Thyroid gland (tissue), 4 donors: ENCODE results near the gene PCCA. TPM values are rescaled to one million over a fixed set of nuclear protein-coding genes. Genes with fewer than 3 reads are reported as not detected.

ENCODE experiments used
- DNase-seq, 2 donors: peaks; one replicate each; pipeline ENCODE4 v3.0.0-alpha.2; 2019
- H3K27ac ChIP-seq, 3 donors: fragments of 200-600 bp; sonication (generic); 1 replicate in 2 of 3; 2 replicates in 1 of 3; pipeline ENCODE4 v1.5.1; 2016 to 2019; ENCODE audit warnings: mild to moderate bottlenecking in 1 of 3, moderate library complexity in 1 of 3
- H3K27me3 ChIP-seq: fragments of 200-600 bp; sonication (generic); one replicate; pipeline ENCODE4 v1.5.1; 2019
- H3K36me3 ChIP-seq, 2 donors: fragments of 200-600 bp; sonication (generic); one replicate each; pipeline ENCODE4 v1.5.1; 2016 to 2019
- H3K4me1 ChIP-seq, 2 donors: fragments of 200-600 bp; sonication (generic); one replicate each; pipeline ENCODE4 v1.5.1; 2017 to 2019
- H3K4me3 ChIP-seq, 3 donors: fragments of 200-600 bp; sonication (generic); replicated peaks in 1 of 3; 1 replicate in 2 of 3; 2 replicates in 1 of 3; pipeline ENCODE4 v1.5.1; 2016; ENCODE audit warnings: mild to moderate bottlenecking in 1 of 3
- H3K9me3 ChIP-seq: fragments of 200-600 bp; sonication (generic); one replicate; pipeline ENCODE4 v1.5.1; 2017
- POLR2A ChIP-seq, 2 donors: fragments of 450-650 bp; IDR thresholded peaks; one replicate each; pipeline ENCODE4 v1.6.1; 2017; ENCODE audit warnings: antibody characterized with exemption in 2 of 2, mild to moderate bottlenecking in 2 of 2, moderate library complexity in 1 of 2
- WGBS, 2 donors: methylation state at CpG; one replicate each; pipeline ENCODE4 v1.1.5; 2017; 5-methylcytosine and 5-hydroxymethylcytosine counted together
- intact Hi-C: fragments of 100-400 bp; cut with DNase I; formaldehyde crosslinking; loops from one replicate; pipeline ENCODE4 v1.15.1; 2023
- total RNA-seq, 4 donors: library from RNA; depleted of rRNA; stranded (reverse); fragments of >200 nt; gene quantifications; one replicate each; pipeline ENCODE4 v1.2.3, GENCODE V29; 2016
- TF ChIP-seq, protein P1 (sequence below), 6 experiments: fragments of 200-600 bp in 3 of 6; fragments of 450-650 bp in 3 of 6; sonication (generic) in 3 of 6; IDR thresholded peaks; one replicate each; pipeline ENCODE4 v1.5.1; 2016 to 2019; ENCODE audit warnings: antibody characterized with exemption in 6 of 6, mild to moderate bottlenecking in 2 of 6, inconsistent platforms in 1 of 6, moderate library complexity in 1 of 6

Gene PCCA
- total RNA-seq, 4 donors from 2014 or later: 54.3 to 95.2 (median 67.7) TPM

DNA sequence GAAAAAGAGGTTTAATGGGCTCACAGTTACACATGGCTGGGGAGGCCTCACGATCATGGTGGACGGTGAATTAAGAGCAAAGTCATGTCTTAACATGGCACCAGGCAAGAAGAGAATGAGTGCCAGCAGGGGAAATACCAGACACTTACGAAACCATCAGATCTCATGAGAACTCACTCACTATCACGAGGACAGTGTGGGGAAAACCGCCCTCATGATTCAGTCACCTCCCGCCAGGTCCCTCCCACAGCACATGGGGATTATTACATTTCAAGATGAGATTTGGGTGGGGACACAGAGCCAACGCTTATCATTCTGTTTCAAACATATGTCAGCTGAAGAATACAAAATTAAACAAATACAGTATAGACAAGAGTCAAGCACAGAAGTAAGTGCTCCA lies 165.1 kb downstream of the PCCA start:
- Histone ChIP-seq H3K9me3 (no peaks in the 10 kb centered on the region), H3K4me3 (no peak overlapping the region), H3K27ac (no peak overlapping the region), H3K27me3 (no peaks in the 10 kb centered on the region), H3K4me1 (no peaks in the 10 kb centered on the region), H3K36me3 (no peaks in the 10 kb centered on the region)
- 89 to 98% methylated on average over 7 of the region's 7 CpGs for WGBS, 2 donors
- intact Hi-C loops: no loop called here
- DNase-seq: no peak
- TF ChIP-seq POLR2A (IDR thresholded peaks at IDR 0.05): no peak
- TF ChIP-seq, protein P1, sequence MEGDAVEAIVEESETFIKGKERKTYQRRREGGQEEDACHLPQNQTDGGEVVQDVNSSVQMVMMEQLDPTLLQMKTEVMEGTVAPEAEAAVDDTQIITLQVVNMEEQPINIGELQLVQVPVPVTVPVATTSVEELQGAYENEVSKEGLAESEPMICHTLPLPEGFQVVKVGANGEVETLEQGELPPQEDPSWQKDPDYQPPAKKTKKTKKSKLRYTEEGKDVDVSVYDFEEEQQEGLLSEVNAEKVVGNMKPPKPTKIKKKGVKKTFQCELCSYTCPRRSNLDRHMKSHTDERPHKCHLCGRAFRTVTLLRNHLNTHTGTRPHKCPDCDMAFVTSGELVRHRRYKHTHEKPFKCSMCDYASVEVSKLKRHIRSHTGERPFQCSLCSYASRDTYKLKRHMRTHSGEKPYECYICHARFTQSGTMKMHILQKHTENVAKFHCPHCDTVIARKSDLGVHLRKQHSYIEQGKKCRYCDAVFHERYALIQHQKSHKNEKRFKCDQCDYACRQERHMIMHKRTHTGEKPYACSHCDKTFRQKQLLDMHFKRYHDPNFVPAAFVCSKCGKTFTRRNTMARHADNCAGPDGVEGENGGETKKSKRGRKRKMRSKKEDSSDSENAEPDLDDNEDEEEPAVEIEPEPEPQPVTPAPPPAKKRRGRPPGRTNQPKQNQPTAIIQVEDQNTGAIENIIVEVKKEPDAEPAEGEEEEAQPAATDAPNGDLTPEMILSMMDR (IDR thresholded peaks at IDR 0.05): no peak

DNA sequence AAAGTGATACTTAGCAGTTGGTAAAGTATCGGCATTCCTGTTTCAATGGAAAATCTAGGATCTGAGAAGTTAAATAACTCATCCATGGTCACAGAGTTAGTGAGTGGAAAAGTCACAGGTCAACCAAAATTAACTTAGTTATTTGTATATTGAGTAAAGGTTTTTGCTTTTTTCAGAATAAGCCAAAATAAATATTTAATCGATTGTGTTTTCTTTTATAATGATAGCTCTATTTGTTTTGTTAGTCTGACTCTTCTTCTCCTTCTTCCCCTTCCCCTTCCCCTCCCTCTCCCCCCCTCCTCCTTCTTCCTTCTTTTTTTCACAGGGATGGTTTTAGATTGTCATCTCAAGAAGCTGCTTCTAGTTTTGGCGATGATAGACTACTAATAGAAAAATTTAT lies 173.5 kb downstream of the PCCA start:
- WGBS, 2 donors: 91 to 92% methylated on average over 3 of the region's 3 CpGs
- intact Hi-C loops: no loop called here
- Histone ChIP-seq H3K9me3 (no peaks in the 10 kb centered on the region), H3K27ac (no peak overlapping the region), H3K4me3 (no peak overlapping the region), H3K36me3 (no peaks in the 10 kb centered on the region), H3K4me1 (no peaks in the 10 kb centered on the region), H3K27me3 (no peaks in the 10 kb centered on the region)
- no peak for DNase-seq
- TF ChIP-seq, protein P1 (IDR thresholded peaks at IDR 0.05): no peak
- no peak for TF ChIP-seq POLR2A (IDR thresholded peaks at IDR 0.05)

DNA sequence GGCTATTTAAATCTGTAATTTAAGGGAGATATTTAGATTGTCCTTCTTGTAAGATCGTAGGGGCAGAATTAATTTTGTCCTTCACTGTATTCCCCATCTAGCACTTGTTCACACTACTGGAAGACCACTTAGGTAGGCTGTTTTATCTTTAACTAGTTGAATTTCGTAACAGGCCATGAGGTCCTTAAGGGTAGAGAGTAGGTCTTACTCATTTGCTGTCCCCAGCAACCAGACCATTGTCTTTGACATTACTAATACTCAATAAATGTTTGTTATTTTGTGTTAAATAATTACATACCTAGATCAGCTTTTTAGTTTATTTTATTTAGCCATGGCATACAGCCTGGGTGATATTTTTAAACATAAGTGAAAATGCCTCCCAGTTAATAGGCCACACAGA lies 177.1 kb downstream of the PCCA start:
- intact Hi-C loops: no loop called here
- WGBS, 2 donors: 96 to 97% methylated on average over 2 of the region's 2 CpGs
- Histone ChIP-seq H3K9me3 (no peaks in the 10 kb centered on the region), H3K4me3 (no peak overlapping the region), H3K4me1 (no peaks in the 10 kb centered on the region), H3K36me3 (no peaks in the 10 kb centered on the region), H3K27me3 (no peaks in the 10 kb centered on the region), H3K27ac (no peak overlapping the region)
- TF ChIP-seq, protein P1 (IDR thresholded peaks at IDR 0.05): no peak
- no peak for TF ChIP-seq POLR2A (IDR thresholded peaks at IDR 0.05)
- no peak for DNase-seq

DNA sequence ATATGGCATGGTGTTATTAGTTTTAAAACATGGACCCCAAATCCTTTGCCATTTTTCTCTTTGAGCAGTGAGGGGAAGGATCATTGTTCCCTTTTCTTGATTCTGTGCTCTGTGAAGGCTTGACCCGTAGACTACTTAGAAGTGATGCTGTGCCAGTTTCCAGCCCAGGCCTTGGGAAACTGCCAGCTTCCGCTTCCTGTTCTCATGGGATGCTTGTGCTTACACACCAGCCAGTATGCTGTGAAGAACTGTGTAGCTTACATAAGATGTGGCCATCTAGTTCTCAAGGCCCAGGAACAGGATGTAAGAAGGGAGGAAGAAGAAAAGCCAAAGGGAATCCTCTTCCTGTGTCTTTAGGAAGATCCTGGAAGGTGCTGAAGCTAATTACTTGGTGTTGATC lies 180.9 kb downstream of the PCCA start:
- no peaks in the 10 kb centered on the region for H3K36me3 ChIP-seq
- no peak overlapping the region for H3K4me3 ChIP-seq
- no peaks in the 10 kb centered on the region for H3K9me3 ChIP-seq
- 31 to 38% methylated on average over 2 of the region's 2 CpGs for WGBS, 2 donors
- TF ChIP-seq, protein P1 (IDR thresholded peaks at IDR 0.05): no peak
- no peak for TF ChIP-seq POLR2A (IDR thresholded peaks at IDR 0.05)
- H3K27ac ChIP-seq: no peak overlapping the region
- DNase-seq: peak; percentile 61 to 71
- H3K27me3 ChIP-seq: no peaks in the 10 kb centered on the region
- H3K4me1 ChIP-seq: no peaks in the 10 kb centered on the region
- intact Hi-C loops: no loop called here

DNA sequence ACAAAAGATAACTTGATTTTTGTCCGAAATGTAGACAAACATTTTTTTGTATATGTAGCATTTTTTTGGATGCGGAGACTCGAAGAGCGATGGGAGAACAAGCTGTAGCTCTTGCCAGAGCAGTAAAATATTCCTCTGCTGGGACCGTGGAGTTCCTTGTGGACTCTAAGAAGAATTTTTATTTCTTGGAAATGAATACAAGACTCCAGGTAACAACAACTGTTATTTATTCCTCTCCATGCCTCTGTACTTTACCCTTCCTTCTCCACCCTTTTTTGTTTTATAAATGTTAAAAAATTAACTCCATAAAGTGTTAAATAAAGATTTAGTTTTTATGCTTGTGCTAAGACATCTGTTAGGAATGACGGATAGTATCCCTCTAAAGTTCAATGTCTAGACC lies 184.2 kb downstream of the PCCA start:
- 93 to 95% methylated on average over 6 of the region's 6 CpGs for WGBS, 2 donors
- no peak for DNase-seq
- H3K4me1 ChIP-seq: no peaks in the 10 kb centered on the region
- no peaks in the 10 kb centered on the region for H3K27me3 ChIP-seq
- no peaks in the 10 kb centered on the region for H3K9me3 ChIP-seq
- intact Hi-C loops: no loop called here
- TF ChIP-seq, protein P1 (IDR thresholded peaks at IDR 0.05): no peak
- TF ChIP-seq POLR2A (IDR thresholded peaks at IDR 0.05): no peak
- H3K4me3 ChIP-seq: no peak overlapping the region
- no peaks in the 10 kb centered on the region for H3K36me3 ChIP-seq
- H3K27ac ChIP-seq: no peak overlapping the region
